Measurements from ENCODE around the gene OR7A5.

DNA sequence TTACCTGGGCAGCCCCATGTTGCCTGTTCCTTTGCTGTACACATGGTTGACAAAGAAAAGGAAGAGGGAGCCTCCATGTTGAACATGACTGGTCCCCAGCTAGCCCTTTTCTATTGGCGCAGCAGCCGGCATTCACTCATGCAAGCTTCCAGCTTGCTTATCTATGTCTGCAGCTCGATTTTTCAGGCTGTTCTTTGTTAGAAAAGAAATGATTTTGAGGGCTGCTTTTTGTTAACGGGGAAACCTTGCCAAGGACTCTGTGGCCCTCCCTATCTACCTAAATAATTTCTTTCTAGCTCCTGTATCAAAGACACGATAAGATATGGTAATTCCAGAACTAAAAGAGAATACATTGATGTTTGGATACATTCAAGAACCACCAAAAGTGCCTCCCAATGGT, 36.2 kb downstream of the OR7A5 start:
- TF ChIP-seq EZH2 (IDR thresholded peaks at IDR 0.05; ENCODE audit: borderline replicate concordance, low read depth, low read length, severe bottlenecking) (no peak), CTCF (IDR thresholded peaks at IDR 0.05; ENCODE audit: borderline replicate concordance, extremely low read depth, low read length, poor library complexity, severe bottlenecking) (no peak)

Data from DND-41 (cell line).